ENCODE measurements around the gene NT5C2.

- TF ChIP-seq CTCF (IDR thresholded peaks at IDR 0.05; ENCODE audit: low read length) (no peak), EZH2 (optimal IDR thresholded peaks at IDR 0.05; ENCODE audit: low read depth, low read length) (no peak)
These were observed 39.9 kb upstream of the NT5C2 start for GRCh38 chr10:103232772-103233488.
